ENCODE measurements around the gene LIN28B. TPM values are rescaled to one million over a fixed set of nuclear protein-coding genes. Genes with fewer than 3 reads are reported as not detected.
"Not testable (repeated sequence)": the region's sequence is repeated elsewhere in the genome, so short reads cannot be mapped to it uniquely, and the experiment has no call there.

The LIN28B gene, protein sequence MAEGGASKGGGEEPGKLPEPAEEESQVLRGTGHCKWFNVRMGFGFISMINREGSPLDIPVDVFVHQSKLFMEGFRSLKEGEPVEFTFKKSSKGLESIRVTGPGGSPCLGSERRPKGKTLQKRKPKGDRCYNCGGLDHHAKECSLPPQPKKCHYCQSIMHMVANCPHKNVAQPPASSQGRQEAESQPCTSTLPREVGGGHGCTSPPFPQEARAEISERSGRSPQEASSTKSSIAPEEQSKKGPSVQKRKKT
- not detected for total RNA-seq
- long read RNA-seq = 0 reads

DNA sequence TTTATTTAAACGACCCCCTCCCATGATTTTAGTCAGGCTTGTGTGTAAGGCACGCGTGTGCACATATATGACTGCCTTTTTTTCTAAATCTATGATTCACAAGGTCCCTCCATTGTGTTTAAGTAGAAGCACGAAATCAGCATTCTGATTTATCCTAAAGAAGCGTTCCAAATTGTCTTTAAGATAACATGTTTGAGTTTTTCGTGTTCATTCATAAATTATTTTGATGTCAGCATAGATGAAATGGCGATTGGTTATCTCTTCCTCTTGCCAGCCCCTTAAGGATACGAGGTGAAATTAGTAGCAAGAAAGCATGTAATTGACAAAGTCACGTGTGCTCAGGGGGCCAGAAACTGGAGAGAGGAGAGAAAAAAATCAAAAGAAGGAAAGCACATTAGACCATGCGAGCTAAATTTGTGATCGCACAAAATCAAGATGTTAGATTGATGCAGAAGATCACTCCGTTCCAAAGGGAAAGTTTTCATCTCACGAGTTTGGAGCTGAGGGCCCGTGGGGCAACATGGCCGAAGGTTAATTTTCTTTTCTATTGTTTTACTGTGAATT is at the start of gene LIN28B:
LIN28B (plus strand) TSS at position 377 of the 564 bp plus-strand sequence; CDS start at position 521, 144 bp downstream.
- DNase-seq (ENCODE audit: low spot score) = no peak

DNA sequence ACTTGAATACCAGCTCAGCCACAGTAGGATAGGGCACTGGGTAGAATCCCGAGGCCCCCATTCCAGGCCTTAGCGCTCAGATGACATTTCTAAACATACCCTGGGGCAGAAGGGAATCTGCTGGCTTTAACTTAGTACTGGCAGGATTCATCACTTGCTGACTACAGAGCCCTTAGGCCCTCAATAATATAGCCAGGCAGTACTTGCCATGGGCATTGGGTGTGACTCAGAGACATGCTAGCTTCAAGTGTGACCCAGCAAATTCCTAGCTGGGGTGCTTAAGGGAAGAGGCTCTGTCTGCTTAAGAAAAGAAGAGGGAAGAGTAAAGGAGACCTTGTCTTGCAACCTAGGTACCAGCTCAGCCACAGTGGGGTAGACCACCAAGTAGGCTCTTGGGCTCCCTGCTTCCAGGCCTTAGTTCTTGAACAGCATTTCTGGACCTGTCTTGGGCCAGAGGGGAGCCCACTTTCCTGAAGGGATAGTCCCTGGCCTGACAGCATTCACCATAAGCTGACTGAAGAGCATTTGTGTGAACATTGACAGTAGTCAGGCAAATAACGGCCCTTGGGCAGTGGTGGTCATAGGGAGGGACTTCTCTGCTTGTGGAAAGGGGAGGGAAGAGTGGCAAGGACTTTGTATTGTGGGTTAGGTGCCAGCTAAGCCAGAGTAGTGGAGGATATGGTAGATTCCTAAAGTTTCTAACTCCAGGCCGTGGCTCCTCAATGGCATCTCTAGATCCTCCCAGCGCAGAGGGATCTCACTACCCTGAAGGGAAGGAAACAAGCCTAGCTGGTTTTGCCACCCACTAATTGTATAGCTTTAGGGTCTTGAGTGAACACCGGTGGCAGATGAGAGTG is 48.6 kb upstream of the LIN28B start:
- DNase-seq (ENCODE audit: low spot score) = no peak

DNA sequence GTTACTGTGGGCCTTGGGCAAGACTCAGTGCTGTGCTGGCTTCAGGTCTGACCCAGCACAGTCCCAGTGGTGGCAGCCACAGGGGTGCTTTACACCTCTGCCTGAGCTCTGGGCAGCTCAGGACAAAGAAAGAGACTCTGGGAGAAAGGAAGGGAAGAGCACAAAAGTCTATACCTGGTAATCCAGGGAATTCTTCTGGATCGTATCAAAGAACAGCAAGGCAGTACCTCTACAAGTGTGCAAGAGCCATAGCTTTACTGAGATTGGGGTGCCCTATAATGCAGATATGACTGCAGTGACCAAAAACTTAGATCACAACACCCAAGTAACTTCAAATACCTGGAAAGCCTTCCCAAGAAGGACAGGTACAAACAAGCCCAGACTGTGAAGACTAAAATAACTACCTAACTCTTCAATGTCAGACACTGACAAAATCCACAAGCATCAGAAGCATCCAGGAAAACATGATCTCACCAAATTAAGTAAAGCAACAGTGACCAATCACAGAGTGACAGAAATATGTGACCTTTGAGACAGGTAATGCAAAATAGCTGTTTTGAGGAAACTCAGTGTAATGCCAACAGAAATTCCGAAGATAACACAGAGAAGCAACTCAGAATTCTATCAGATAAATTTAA is 47.9 kb upstream of the LIN28B start:
- no peak for DNase-seq (ENCODE audit: low spot score)

DNA sequence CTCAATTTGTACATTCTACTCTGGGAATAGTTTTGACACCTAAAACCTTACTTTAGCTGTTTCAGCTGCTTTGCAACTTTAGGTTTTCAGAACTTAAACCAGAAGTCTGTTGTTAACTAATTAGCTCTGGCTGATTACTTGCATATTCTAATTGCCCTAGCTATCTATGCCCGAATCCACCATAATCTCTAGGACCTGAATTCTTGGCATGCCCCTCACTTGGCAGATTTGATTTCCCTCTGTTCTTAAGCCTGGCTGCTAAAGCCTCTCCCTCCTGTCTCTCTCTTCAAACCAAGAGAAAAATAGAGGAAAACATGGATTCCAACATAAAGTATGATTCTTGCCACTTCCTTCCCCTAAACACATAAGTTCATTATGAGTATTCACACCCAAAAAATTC is 35.0 kb upstream of the LIN28B start:
- DNase-seq (ENCODE audit: low spot score) = no peak

DNA sequence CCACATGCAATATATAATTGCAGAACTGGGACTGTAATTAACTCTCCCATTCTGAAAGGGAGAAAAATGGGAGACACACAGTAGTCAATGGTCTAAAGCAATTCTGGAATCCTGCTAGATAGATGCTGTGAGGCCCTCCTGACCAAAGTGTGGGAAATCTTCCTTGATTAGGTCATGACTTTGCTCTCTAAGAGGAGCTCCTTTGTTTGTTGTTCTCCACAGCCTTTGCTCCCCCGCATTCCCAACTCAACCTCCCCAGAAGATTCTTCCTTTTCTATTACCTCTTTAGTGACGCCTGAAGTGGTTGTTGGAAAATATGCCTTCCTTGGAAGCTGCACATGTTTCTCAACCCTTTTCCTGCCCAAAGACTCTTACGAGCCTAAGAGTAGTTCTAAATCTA is 28.8 kb upstream of the LIN28B start:
- DNase-seq (ENCODE audit: low spot score) = no peak

DNA sequence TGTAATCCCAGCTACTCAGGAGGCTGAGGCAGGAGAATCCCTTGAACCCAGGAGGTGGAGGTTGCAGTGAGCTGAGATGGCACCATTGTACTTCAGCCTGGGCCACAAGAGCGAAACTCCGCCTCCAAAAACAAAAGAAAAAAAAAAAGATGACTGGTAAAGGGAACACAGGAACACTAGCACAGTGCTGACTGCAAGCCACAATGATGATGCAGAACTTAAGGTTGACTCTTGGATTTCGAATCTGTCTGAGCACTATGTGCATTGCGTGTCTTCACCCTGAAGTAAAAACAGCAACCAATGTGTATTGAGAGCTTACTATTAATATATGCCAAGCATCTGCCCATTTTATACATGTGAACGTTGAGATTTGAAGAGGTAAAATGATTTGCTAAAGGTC is 27.6 kb upstream of the LIN28B start:
- no peak for DNase-seq (ENCODE audit: low spot score)

DNA sequence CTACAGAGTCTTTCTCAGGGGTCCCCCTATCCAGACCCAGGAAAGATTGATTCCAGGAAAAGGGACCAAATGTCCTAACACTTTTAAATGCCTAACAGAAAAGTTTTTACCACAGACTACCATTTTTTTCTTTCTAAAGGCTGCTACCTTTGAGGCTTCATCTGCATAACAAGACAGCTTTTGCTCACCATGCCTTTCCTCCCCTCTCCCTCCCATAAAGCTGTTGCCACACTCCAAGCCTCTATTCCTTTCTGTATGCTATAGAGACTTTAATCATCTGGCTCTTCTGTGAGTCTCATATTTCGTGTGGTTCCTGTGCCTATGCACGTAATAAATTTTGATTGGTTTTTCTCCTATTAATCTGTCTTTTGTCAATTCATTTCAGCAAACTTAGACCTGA is 26.0 kb upstream of the LIN28B start:
- DNase-seq (ENCODE audit: low spot score) = no peak

DNA sequence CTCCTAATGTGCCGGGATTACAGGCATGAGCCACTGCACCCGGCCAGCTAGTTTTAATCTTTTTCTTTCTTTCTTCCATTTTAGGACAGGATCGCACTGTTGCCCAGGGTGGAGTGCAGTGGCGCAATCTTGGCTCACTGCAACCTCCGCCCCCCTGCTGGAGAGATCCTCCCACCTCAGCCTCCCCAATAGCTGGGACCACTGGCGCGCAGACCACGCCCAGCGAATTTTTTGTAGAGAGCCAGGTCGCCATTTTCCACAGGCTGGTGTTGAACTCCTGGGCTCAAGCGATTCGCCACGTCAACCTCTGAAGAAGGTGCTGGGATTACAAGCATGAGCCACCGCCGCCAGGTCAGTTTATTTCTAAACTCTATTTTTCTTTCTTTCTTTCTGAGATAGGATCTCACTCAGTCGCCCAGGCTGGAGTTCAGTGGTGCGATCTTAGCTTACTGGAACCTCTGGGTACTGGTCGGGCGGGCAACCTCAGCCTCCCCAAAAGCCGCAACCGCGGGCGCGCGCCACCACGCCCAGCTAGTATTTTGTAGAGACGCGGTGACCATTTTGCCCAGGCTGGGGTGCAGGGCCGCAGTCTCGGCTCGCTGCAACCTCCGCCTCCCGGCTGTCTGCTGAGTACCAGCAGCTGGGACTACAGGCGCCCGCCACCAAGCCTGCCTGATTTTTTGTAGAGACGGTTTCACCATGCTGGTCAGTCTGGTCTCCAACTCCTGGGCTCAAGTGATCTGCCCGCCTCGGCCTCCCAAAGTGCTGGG is 20.0 kb upstream of the LIN28B start:
- no peak for DNase-seq (ENCODE audit: low spot score)

DNA sequence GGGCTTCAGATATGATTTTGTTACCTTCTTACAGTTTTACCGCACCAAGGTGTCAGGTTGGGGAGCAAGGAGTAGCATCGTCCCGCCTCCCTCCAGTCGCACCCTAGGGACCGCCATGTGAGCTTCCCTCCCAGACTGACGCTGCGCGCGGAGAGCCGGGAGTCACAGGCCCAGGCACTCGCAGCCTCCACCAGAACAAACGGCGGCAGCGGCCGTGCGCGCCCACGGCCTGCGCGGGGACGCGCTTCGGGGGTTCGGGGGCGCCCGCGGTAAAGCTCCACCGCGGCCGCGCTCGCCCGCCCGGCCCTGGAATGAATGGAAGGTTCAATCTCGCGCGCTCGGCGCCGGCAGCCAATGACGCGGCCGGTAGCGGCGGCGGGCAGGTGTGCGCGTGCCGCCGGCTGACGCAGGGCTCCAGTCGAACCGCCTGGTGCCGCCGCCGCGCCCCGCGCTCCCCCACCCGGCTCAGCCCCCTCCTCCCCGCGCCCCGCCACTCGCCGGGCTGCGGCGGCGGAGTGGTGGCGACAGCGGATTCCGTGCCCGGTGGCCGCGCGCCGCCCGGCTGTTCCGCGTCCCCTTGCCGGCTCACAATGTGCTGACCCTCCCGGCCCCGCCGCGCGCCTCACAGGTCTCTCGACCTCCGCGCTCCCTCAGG is 16.5 kb upstream of the LIN28B start:
- DNase-seq (ENCODE audit: low spot score) = no peak

DNA sequence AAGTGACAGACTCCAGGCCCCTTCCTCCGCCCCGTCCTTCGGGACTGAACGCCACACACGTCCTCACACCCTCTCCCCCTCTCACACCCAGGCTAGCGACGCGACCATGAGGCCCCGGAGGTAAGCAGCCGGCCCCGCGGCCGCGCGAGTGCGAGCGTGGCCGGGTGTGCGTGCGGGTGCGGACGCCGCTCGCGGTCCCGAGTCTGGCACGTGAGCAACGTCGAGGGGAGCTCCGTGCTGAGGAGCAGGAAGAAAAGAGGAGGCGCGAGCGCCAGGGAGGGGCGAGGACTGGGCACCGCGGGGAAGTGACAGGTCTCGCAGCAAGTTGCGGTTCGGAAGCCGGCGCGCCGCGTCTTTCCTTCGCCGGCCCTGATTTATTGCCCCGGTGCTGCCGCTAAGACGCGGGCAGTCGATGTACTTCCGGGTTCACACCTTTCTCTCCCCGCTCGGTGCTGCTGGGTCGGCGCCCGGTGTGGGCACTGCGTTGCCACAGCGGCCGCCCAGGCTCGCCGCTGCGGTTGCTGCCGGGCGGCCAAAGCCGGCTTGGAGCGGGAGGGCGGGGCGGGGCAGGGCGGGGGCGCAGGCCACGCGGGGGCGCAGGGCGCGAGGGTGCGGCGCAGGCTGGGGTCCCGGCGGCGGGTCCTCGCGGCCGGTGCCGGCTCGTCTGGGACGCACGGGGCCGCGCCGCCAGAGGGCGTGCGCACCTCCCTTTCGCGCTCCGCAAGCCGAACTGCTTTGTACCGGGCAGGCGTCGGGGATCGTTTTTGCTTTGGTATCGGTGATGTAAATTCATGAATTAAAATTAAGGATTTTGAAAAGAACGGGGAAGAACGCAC is 15.8 kb upstream of the LIN28B start:
- no peak for DNase-seq (ENCODE audit: low spot score)

DNA sequence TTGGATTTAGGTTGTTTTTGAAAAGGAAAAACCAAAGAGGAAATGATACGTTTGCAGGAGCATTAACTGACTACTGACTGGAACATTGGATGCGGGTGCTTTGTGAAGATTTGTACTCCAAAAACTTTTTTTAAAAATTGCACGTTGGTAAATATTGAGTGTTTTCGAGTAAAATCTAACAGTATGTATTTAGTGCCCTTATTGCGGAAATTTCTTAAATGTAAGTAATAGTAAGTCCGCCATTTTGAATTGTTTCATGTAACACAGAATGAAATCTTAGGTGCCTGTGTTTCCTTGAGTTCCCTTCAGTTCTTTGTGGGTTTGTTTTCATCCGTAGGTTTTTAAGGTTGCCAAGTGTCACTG is 15.2 kb upstream of the LIN28B start:
- no peak for DNase-seq (ENCODE audit: low spot score)

DNA sequence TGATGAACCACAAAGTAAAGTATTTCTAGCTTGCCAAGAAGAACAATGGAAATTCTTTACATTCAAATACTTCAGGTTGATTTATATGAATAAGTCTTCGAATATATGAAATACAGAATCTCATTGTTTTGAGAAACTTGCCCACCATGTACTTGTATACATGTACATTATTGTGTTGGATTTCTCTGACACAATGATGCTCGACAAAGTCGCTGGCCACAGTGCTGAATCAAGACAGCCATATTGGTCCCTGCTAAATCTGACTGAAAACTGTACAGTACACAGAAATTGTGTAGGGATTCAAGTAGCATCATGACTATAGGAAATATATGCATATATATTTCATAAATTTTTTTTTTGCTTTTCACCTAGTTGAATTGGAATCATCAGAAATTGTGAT is 13.1 kb upstream of the LIN28B start:
- DNase-seq (ENCODE audit: low spot score) = no peak

DNA sequence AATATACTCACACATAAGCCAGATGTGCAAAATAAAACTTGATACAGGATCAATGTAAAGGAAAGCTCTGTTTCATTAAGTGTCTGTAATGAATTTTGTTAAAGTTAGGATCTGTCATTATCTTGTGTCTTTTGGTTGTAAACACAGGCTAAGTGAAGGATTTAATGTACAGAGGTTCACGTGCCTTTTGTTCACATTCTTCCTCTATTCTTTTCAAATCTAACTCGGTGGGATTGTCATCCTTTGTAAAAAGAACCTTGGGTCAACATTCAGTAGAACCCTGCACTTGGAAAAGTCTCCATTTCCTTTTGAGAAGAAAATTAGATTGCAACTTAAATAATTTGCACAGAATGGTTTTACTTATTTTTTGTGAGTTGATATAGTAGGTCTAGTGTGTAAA is 7.7 kb upstream of the LIN28B start:
- DNase-seq (ENCODE audit: low spot score) = no peak

DNA sequence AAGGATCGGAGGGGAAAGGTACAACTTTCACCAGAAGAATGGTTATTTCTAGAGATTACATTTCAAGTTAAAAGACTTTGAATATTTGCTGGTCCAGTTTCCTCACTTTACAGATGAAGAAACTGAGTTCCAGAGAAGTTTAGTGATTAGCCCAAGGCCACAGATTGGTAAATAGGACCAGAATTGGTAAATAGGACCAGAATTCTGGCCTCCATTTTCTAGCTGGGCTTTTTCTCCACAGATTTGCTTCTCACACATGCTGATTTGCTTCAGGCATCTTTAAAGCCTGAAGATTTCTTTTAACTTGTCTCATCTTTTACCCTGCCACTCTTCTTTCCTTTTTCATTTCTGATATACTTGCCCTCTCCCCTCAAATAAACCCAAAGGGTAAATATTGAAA is 5.2 kb upstream of the LIN28B start:
- no peak for DNase-seq (ENCODE audit: low spot score)

DNA sequence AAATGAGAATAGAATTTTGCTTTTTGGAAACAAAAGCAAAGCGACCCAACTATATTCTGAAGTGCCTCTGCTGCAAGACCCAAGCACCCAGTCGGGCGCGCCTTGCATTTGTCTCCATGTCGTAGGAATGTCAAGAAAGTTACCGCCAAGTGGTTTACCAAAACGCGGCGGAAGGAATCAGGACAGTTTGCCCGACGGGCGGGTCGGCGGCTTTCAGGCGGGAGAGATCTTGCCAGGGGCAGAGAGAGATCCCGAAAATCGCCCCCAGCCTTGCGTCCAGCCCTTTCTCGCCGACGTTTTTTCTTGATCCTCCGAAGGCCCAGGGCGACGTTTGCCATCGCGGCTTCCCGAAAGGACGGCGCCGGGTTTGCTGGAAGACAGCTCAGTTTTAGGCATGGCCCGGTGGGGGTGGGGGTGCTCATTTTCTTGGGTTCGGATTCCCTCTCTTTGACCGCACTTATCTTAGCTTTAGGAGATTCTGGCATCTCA is 4.0 kb upstream of the LIN28B start:
- DNase-seq (ENCODE audit: low spot score) = no peak

DNA sequence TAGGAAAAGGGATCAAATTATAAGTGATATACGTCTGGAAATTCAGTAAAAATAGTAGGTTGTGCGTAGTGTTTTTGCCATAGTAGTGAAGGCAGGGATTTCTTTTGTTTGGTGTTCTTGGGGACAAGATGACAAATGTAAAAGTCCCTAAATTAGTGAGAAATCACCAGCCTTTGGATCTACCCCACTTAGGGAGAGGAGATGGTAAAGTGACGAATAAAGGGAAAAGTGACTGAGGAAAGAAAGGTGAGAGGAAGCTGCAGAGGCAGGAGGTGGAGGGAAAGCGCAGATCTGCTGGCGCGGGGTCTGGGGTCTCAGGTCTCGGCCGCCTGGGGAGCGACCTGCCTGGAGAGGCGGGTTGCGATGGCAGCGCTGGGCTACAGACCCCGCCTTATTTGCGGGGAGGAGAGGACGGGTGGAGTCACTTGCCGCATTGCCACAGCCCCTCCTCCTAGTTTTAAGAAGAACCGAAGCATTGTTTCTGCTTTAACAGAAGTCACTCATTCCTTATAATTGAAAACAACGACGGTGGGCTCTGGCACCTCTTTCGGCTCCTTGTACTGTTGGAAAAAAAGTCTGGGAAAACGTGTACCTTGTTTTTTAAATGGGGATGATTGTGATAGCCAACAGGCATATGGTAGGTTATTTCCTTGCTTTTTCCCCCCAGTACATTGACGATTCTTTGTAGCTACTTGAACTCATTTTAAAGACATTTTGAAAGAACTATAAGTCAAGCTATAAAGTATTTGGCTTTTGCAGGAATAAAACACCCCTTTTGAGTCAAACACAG is 3.3 kb upstream of the LIN28B start:
- DNase-seq (ENCODE audit: low spot score) = not testable (repeated sequence)

DNA sequence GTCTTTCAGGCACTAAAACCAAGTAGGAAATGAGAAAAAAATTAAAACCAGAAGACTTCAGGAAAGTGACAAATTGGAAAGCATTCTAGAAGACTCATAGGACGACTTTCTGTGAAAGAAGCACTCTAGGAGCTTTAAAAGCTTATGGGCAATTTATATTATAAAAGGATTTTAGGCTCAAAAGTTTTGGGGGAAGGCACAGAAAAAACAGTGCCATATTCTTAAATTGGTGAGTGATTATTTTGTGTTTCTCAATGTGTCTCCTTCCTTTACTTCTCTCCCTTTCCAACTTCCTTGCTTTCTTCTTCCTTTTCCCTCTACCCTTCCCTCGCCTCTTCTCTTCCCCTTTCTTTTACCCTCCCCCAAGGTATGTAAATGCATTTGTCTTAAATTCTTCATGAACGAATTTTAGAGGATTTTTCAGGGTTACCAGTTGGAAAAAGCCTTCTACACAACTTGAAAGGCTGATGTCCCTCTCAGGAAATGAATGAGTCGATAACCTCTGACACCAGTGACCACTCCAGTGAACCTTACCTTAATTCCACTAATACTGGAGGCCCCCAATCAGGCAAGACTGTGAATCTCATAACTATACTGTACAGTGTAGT is 2.6 kb upstream of the LIN28B start:
- no peak for DNase-seq (ENCODE audit: low spot score)

DNA sequence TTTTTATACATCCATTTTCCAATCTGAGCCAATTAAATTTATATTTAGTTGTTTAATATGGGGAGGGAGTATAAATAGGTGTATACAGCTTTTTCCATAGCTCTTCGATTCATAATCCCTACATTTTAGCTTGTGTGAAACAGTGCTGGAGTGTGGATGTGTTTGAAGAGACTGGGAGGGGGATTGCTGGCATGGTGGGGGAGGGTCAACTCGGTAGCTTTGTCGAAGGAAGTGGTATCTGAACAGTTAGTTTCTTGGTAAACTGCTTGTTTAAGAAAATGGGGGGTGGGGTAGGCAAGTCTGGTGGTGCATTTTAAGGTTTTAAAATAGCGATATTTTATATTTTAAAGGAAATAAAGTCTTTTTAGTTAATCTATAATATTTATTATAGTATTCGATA is 1.4 kb upstream of the LIN28B start:
- DNase-seq (ENCODE audit: low spot score) = no peak

All from mesenteric fat pad (tissue), 1 donor.